AG04450 (cell line): ENCODE measurements around the gene PTPRD. TPM values are rescaled to one million over a fixed set of nuclear protein-coding genes. Genes with fewer than 3 reads are reported as not detected.

Experiments used
- CTCF ChIA-PET: fragments of 300-600, 350-600 bp; formaldehyde crosslinking; extraction: SDS; loops from one replicate; lab custom pipeline; 2022; ENCODE audit warnings: antibody characterized with exemption, inconsistent platforms; lab: Charles Lee
- POLR2A ChIA-PET: fragments of 350-600 bp; formaldehyde crosslinking; extraction: SDS; loops from one replicate; lab custom pipeline; 2021; ENCODE audit warnings: antibody characterized with exemption, inconsistent platforms; lab: Yijun Ruan, JAX
- DNase-seq: peaks from one replicate; pipeline ENCODE4 v3.0.0-alpha.2; 2011; ENCODE audit warnings: low read depth, low spot score
- H3K27ac ChIP-seq: one replicate; pipeline ENCODE4 v1.5.1; 2012; ENCODE audit warnings: low read depth, low read length, control low read depth
- H3K27me3 ChIP-seq: one replicate; pipeline ENCODE4 v1.6.0; 2012; ENCODE audit warnings: low read length; ENCODE audit not compliant: control insufficient read depth, insufficient read depth
- H3K4me3 ChIP-seq: 2 replicates; pipeline ENCODE4 v1.5.1; 2011; ENCODE audit warnings: mild to moderate bottlenecking, low read depth, low read length, control low read depth
- H3K9me3 ChIP-seq: 2 replicates; pipeline ENCODE4 v1.5.1; 2012; ENCODE audit warnings: low read length; ENCODE audit not compliant: control insufficient read depth, insufficient read depth
- polyA plus RNA-seq: library from polyadenylated mRNA; depleted of rRNA; stranded (reverse); fragments of >200 nt; gene quantifications from 2 replicates; pipeline ENCODE4 v1.2.3, GENCODE V29; 2011
- TF ChIP-seq, protein P1 (sequence below): IDR thresholded peaks from 2 replicates; pipeline ENCODE4 v1.5.1; 2011; ENCODE audit warnings: low read depth, low read length, control low read depth, inconsistent platforms

The PTPRD gene
- polyA plus RNA-seq, 1 experiment = 0.19 TPM

- Histone ChIP-seq H3K4me3 (no peak overlapping the region), H3K27me3 (no peaks in the 10 kb centered on the region), H3K9me3 (no peaks in the 10 kb centered on the region; the same call in 1 of the 2 replicates), H3K27ac (no peak overlapping the region)
- ChIA-PET POLR2A (no interaction called here), CTCF (interaction anchor here (0.5 kb wide), 1 partner anchor 1033 kb away, joined by 6 read pairs; the partner anchor contains the start of gene DMAC1)
- TF ChIP-seq, protein P1, sequence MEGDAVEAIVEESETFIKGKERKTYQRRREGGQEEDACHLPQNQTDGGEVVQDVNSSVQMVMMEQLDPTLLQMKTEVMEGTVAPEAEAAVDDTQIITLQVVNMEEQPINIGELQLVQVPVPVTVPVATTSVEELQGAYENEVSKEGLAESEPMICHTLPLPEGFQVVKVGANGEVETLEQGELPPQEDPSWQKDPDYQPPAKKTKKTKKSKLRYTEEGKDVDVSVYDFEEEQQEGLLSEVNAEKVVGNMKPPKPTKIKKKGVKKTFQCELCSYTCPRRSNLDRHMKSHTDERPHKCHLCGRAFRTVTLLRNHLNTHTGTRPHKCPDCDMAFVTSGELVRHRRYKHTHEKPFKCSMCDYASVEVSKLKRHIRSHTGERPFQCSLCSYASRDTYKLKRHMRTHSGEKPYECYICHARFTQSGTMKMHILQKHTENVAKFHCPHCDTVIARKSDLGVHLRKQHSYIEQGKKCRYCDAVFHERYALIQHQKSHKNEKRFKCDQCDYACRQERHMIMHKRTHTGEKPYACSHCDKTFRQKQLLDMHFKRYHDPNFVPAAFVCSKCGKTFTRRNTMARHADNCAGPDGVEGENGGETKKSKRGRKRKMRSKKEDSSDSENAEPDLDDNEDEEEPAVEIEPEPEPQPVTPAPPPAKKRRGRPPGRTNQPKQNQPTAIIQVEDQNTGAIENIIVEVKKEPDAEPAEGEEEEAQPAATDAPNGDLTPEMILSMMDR = no peak
- DNase-seq = no peak
Measured at GRCh38 chr9:8832955-8833354, 1779.8 kb downstream of the PTPRD start.

DNA sequence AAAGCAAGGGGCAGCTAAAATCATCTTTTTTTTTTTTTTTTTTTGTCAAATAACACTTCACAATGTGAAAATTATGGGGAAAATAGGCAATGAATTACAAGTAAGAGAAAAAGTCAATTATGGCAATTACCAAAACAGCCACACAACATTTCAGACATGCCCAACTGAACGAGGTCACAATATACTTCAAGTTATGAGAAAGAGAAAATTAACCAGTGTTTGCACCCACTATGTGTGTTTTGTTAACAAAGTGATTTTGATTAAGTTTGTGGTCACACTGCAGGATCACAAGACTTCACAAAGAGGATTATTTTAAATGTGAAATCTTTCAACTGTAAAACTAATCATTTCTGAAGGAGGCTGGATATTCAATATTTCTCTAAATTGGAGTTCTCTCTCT lies 1780.4 kb downstream of the PTPRD start:
- TF ChIP-seq, protein P1 = no peak
- Histone ChIP-seq H3K27ac (no peak overlapping the region), H3K4me3 (no peak overlapping the region), H3K9me3 (no peaks in the 10 kb centered on the region; the same call in 1 of the 2 replicates), H3K27me3 (no peaks in the 10 kb centered on the region)
- DNase-seq = no peak
- POLR2A ChIA-PET = no interaction called here
- CTCF ChIA-PET = no interaction called here

- Histone ChIP-seq H3K27me3 (no peaks in the 10 kb centered on the region), H3K4me3 (no peak overlapping the region), H3K9me3 (no peaks in the 10 kb centered on the region; the same call in 1 of the 2 replicates), H3K27ac (no peak overlapping the region)
- TF ChIP-seq, protein P1 = no peak
- DNase-seq = no peak
- POLR2A ChIA-PET = no interaction called here
- CTCF ChIA-PET = no interaction called here
Measured at GRCh38 chr9:8831568-8831967, 1781.2 kb downstream of the PTPRD start.

- Histone ChIP-seq H3K4me3 (no peak overlapping the region), H3K27ac (no peak overlapping the region), H3K27me3 (no peaks in the 10 kb centered on the region), H3K9me3 (no peaks in the 10 kb centered on the region; the same call in 1 of the 2 replicates)
- ChIA-PET CTCF (no interaction called here), POLR2A (no interaction called here)
- TF ChIP-seq, protein P1 = no peak
- no peak for DNase-seq
Measured at GRCh38 chr9:8826281-8826680, 1786.5 kb downstream of the PTPRD start.

DNA sequence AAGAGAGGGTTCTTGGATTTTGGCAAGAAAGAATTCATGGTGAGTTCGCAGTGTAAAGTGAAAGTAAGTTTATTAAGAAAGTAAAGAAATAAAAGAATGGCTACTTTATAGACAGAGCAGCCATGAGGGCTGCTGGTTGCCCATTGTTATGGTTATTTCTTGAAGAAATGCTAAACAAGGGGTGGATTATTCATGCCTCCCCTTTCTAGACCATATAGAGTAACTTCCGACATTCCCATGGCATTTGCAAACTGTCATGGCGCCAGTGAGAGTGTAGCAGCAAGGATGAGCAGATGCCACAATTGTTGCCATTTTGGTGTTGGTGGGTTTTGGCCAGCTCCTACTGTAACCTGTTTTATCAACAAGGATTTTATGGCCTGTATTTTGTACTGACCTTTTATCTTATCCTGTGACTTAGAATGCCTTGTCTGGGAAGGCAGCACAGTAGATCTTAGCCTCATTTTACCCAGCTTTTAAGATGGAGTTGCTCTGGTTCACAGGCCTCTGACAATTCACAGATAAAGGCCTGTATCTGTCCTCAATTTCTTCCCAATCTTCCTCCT lies 1787.1 kb downstream of the PTPRD start:
- TF ChIP-seq, protein P1 = no peak
- Histone ChIP-seq H3K9me3 (no peaks in the 10 kb centered on the region; the same call in 1 of the 2 replicates), H3K27me3 (no peaks in the 10 kb centered on the region), H3K4me3 (no peak overlapping the region), H3K27ac (no peak overlapping the region)
- ChIA-PET POLR2A (no interaction called here), CTCF (no interaction called here)
- no peak for DNase-seq
